Parathyroid adenoma (tissue), 2 donors: ENCODE results near the gene TRDN.

Source experiments
- H2AFZ ChIP-seq: fragments of 300-600 bp; sonication (generic); one replicate; pipeline ENCODE4 v1.7.0; 2017; ENCODE audit warnings: antibody characterized with exemption, mild to moderate bottlenecking
- H3K27ac ChIP-seq: fragments of 300-600 bp; sonication (generic); one replicate; pipeline ENCODE4 v1.7.0; 2017
- H3K27me3 ChIP-seq: fragments of 300-600 bp; sonication (generic); one replicate; pipeline ENCODE4 v1.7.0; 2017; ENCODE audit warnings: low read length; ENCODE audit not compliant: control insufficient read depth, insufficient read depth
- H3K36me3 ChIP-seq: fragments of 300-600 bp; sonication (generic); one replicate; pipeline ENCODE4 v1.7.0; 2017; ENCODE audit warnings: low read length; ENCODE audit not compliant: control insufficient read depth, insufficient read depth
- H3K4me1 ChIP-seq: fragments of 300-600 bp; sonication (generic); one replicate; pipeline ENCODE4 v1.7.0; 2017; ENCODE audit warnings: control low read depth
- H3K4me2 ChIP-seq: fragments of 300-600 bp; sonication (generic); one replicate; pipeline ENCODE4 v1.7.0; 2017; ENCODE audit warnings: low read length
- H3K4me3 ChIP-seq: fragments of 300-600 bp; sonication (generic); one replicate; pipeline ENCODE4 v1.7.0; 2017; ENCODE audit warnings: low read depth, low read length
- H3K79me2 ChIP-seq: fragments of 300-600 bp; sonication (generic); one replicate; pipeline ENCODE4 v1.7.0; 2017; ENCODE audit warnings: control low read depth
- H3K9ac ChIP-seq: fragments of 300-600 bp; sonication (generic); one replicate; pipeline ENCODE4 v1.7.0; 2017; ENCODE audit warnings: mild to moderate bottlenecking
- H3K9me3 ChIP-seq: fragments of 300-600 bp; sonication (generic); one replicate; pipeline ENCODE4 v1.7.0; 2017; ENCODE audit warnings: low read length; ENCODE audit not compliant: control insufficient read depth
- CTCF ChIP-seq: fragments of 300-600 bp; sonication (generic); IDR thresholded peaks from one replicate; pipeline ENCODE4 v1.7.0; 2017; ENCODE audit warnings: antibody characterized with exemption, mild to moderate bottlenecking
- donor health status: primary hyperparathyroidism.

Gene TRDN

GRCh38 chr6:123524781-123525180 lies 112.0 kb downstream of the TRDN start:
- Histone ChIP-seq H3K27me3 (no peaks in the 10 kb centered on the region), H3K36me3 (no peaks in the 10 kb centered on the region), H3K27ac (no peak overlapping the region), H3K4me2 (no peak overlapping the region), H2AFZ (no peak overlapping the region), H3K4me1 (peaks cover 12% of the 10 kb centered on the region), H3K4me3 (no peak overlapping the region), H3K9me3 (no peaks in the 10 kb centered on the region), H3K79me2 (no peaks in the 10 kb centered on the region), H3K9ac (no peak overlapping the region)
- TF ChIP-seq CTCF = no peak

GRCh38 chr6:123520217-123520616 lies 116.5 kb downstream of the TRDN start:
- no peaks in the 10 kb centered on the region for H3K36me3 ChIP-seq
- no peak overlapping the region for H3K9ac ChIP-seq
- peaks cover 15% of the 10 kb centered on the region for H3K4me1 ChIP-seq
- TF ChIP-seq CTCF = no peak
- no peaks in the 10 kb centered on the region for H3K27me3 ChIP-seq
- H3K4me2 ChIP-seq = no peak overlapping the region
- H3K9me3 ChIP-seq = no peaks in the 10 kb centered on the region
- H3K27ac ChIP-seq = peak overlapping the region; percentile 25
- no peaks in the 10 kb centered on the region for H3K79me2 ChIP-seq
- no peak overlapping the region for H3K4me3 ChIP-seq
- H2AFZ ChIP-seq = peak overlapping the region; percentile 14

GRCh38 chr6:123519189-123519505 lies 117.6 kb downstream of the TRDN start:
- TF ChIP-seq CTCF = no peak

GRCh38 chr6:123518441-123519188 lies 118.1 kb downstream of the TRDN start:
- Histone ChIP-seq H3K4me2 (no peak overlapping the region), H3K9me3 (no peaks in the 10 kb centered on the region), H3K9ac (no peak overlapping the region), H3K27me3 (no peaks in the 10 kb centered on the region), H2AFZ (peak overlapping the region; percentile 61), H3K4me1 (peaks cover 15% of the 10 kb centered on the region), H3K4me3 (no peak overlapping the region), H3K79me2 (no peaks in the 10 kb centered on the region), H3K36me3 (no peaks in the 10 kb centered on the region), H3K27ac (peak overlapping the region; percentile 67)
- no peak for TF ChIP-seq CTCF

More at GRCh38 chr6:123519189-123519505, 117.6 kb downstream of the TRDN start:
- no peak overlapping the region for H3K9ac ChIP-seq
- H3K27ac ChIP-seq = peak overlapping the region; percentile 67
- H3K9me3 ChIP-seq = no peaks in the 10 kb centered on the region
- H3K4me3 ChIP-seq = no peak overlapping the region
- H3K36me3 ChIP-seq = no peaks in the 10 kb centered on the region
- H3K4me2 ChIP-seq = peak overlapping the region; percentile 9
- no peaks in the 10 kb centered on the region for H3K27me3 ChIP-seq
- peak overlapping the region; percentile 61 for H2AFZ ChIP-seq
- H3K79me2 ChIP-seq = no peaks in the 10 kb centered on the region
- H3K4me1 ChIP-seq = peaks cover 15% of the 10 kb centered on the region

- Histone ChIP-seq H3K27me3 (no peaks in the 10 kb centered on the region), H3K9me3 (no peaks in the 10 kb centered on the region), H3K4me2 (no peak overlapping the region), H3K4me3 (no peak overlapping the region), H3K9ac (no peak overlapping the region), H3K79me2 (no peaks in the 10 kb centered on the region), H3K4me1 (peaks cover 12% of the 10 kb centered on the region), H2AFZ (no peak overlapping the region), H3K27ac (no peak overlapping the region), H3K36me3 (no peaks in the 10 kb centered on the region)
- no peak for TF ChIP-seq CTCF
Measured at GRCh38 chr6:123515715-123516114, 121.0 kb downstream of the TRDN start.
